ENCODE measurements around the gene LONRF2. TPM values are rescaled to one million over a fixed set of nuclear protein-coding genes. Genes with fewer than 3 reads are reported as not detected.

Gene LONRF2
- total RNA-seq, 4 donors from 2014 or later, result 7.0 to 32.0 (median 17.1) TPM

GRCh38 chr2:100275200-100275589 lies 47.1 kb downstream of the LONRF2 start:
- intact Hi-C loops (cut with DNase I), result no loop called here
- Histone ChIP-seq H3K4me3 (replicated peaks in 1 of 3) (no peak overlapping the region), H3K36me3 (no peaks in the 10 kb centered on the region), H3K9me3 (no peaks in the 10 kb centered on the region), H3K27ac (no peak overlapping the region), H3K27me3 (no peaks in the 10 kb centered on the region), H3K4me1 (peaks cover 0 to 8% of the 10 kb centered on the region in 2 donors)
- WGBS, 2 donors, result 84 to 88% methylated on average over 10 of the region's 10 CpGs
- no peak for TF ChIP-seq POLR2A (IDR thresholded peaks at IDR 0.05)
- TF ChIP-seq, protein P1, sequence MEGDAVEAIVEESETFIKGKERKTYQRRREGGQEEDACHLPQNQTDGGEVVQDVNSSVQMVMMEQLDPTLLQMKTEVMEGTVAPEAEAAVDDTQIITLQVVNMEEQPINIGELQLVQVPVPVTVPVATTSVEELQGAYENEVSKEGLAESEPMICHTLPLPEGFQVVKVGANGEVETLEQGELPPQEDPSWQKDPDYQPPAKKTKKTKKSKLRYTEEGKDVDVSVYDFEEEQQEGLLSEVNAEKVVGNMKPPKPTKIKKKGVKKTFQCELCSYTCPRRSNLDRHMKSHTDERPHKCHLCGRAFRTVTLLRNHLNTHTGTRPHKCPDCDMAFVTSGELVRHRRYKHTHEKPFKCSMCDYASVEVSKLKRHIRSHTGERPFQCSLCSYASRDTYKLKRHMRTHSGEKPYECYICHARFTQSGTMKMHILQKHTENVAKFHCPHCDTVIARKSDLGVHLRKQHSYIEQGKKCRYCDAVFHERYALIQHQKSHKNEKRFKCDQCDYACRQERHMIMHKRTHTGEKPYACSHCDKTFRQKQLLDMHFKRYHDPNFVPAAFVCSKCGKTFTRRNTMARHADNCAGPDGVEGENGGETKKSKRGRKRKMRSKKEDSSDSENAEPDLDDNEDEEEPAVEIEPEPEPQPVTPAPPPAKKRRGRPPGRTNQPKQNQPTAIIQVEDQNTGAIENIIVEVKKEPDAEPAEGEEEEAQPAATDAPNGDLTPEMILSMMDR (IDR thresholded peaks at IDR 0.05), result no peak
- no peak for DNase-seq

- Histone ChIP-seq H3K4me3 (replicated peaks in 1 of 3) (no peak overlapping the region), H3K27ac (no peak overlapping the region), H3K9me3 (no peaks in the 10 kb centered on the region), H3K4me1 (peaks cover 0 to 8% of the 10 kb centered on the region in 2 donors), H3K27me3 (no peaks in the 10 kb centered on the region), H3K36me3 (no peaks in the 10 kb centered on the region)
- TF ChIP-seq, protein P1 (IDR thresholded peaks at IDR 0.05), result no peak
- no peak for TF ChIP-seq POLR2A (IDR thresholded peaks at IDR 0.05)
- intact Hi-C loops (cut with DNase I), result no loop called here
- 91 to 92% methylated on average over 15 to 17 of the region's 17 CpGs for WGBS, 2 donors
- DNase-seq, result no peak
Measured at GRCh38 chr2:100274566-100275199, 47.6 kb downstream of the LONRF2 start.

- DNase-seq, result peak; percentile 40 to 64
- no peaks in the 10 kb centered on the region for H3K27me3 ChIP-seq
- no peaks in the 10 kb centered on the region for H3K9me3 ChIP-seq
- 39 to 48% methylated on average over 6 of the region's 6 CpGs for whole genome bisulfite sequencing, 2 donors
- intact Hi-C loops (cut with DNase I), result no loop called here
- no peak overlapping the region for H3K4me3 ChIP-seq (replicated peaks in 1 of 3)
- no peak overlapping the region for H3K27ac ChIP-seq
- peaks cover 0 to 8% of the 10 kb centered on the region in 2 donors for H3K4me1 ChIP-seq
- H3K36me3 ChIP-seq, result no peaks in the 10 kb centered on the region
- no peak for TF ChIP-seq POLR2A (IDR thresholded peaks at IDR 0.05)
- TF ChIP-seq, protein P1 (IDR thresholded peaks at IDR 0.05), result no peak
Measured at GRCh38 chr2:100274076-100274475, 48.2 kb downstream of the LONRF2 start.

- intact Hi-C loops (cut with DNase I), result no loop called here
- Histone ChIP-seq H3K4me3 (replicated peaks in 1 of 3) (no peak overlapping the region), H3K9me3 (no peaks in the 10 kb centered on the region), H3K4me1 (peaks cover 0 to 8% of the 10 kb centered on the region in 2 donors), H3K27ac (no peak overlapping the region), H3K36me3 (no peaks in the 10 kb centered on the region), H3K27me3 (no peaks in the 10 kb centered on the region)
- TF ChIP-seq, protein P1 (IDR thresholded peaks at IDR 0.05), result no peak
- TF ChIP-seq POLR2A (IDR thresholded peaks at IDR 0.05), result no peak
- WGBS, 2 donors, result 92 to 95% methylated on average over 1 of the region's 1 CpG
- no peak for DNase-seq
Measured at GRCh38 chr2:100273387-100273786, 48.9 kb downstream of the LONRF2 start.

GRCh38 chr2:100272841-100273329 lies 49.4 kb downstream of the LONRF2 start:
- Histone ChIP-seq H3K9me3 (no peaks in the 10 kb centered on the region), H3K4me3 (replicated peaks in 1 of 3) (no peak overlapping the region), H3K4me1 (peaks cover 0 to 8% of the 10 kb centered on the region in 2 donors), H3K27ac (no peak overlapping the region), H3K27me3 (no peaks in the 10 kb centered on the region), H3K36me3 (no peaks in the 10 kb centered on the region)
- no peak for TF ChIP-seq POLR2A (IDR thresholded peaks at IDR 0.05)
- TF ChIP-seq, protein P1 (IDR thresholded peaks at IDR 0.05), result no peak
- WGBS, 2 donors, result 69 to 84% methylated on average over 10 of the region's 10 CpGs
- intact Hi-C loops (cut with DNase I), result no loop called here
- no peak for DNase-seq

Measured in thyroid gland (tissue), 4 donors.